AG04449 (cell line): Measurements from ENCODE around the gene DYRK1A.
"Not testable (repeated sequence)": the region's sequence is repeated elsewhere in the genome, so short reads cannot be mapped to it uniquely, and the experiment has no call there.

ENCODE experiments used
- CTCF ChIA-PET: fragments of 350-600 bp; formaldehyde crosslinking; extraction: SDS; loops from one replicate; lab custom pipeline; 2021; ENCODE audit warnings: antibody characterized with exemption; lab: Yijun Ruan, JAX
- POLR2A ChIA-PET: fragments of 400-600, 350-600 bp; formaldehyde crosslinking; extraction: SDS; loops from one replicate; lab custom pipeline; 2020; ENCODE audit warnings: antibody characterized with exemption, inconsistent platforms; lab: Yijun Ruan, JAX
- DNase-seq: peaks from one replicate; pipeline ENCODE4 v3.0.0-alpha.2; 2010; ENCODE audit warnings: low read depth, low spot score
- H3K4me3 ChIP-seq: 2 replicates; pipeline ENCODE4 v1.5.1; 2011; ENCODE audit warnings: low read depth, mild to moderate bottlenecking, control low read depth, low read length
- CTCF ChIP-seq: IDR thresholded peaks from one replicate; pipeline ENCODE4 v1.5.1; 2011; ENCODE audit warnings: mild to moderate bottlenecking, moderate library complexity, low read length, control low read depth, inconsistent platforms; ENCODE audit not compliant: insufficient read depth; ENCODE audit errors: missing control alignments

Gene DYRK1A

GRCh38 chr21:37514038-37514667, 147.6 kb downstream of the DYRK1A start:
- no peak for DNase-seq

GRCh38 chr21:37516998-37517397, 150.4 kb downstream of the DYRK1A start:
- ChIA-PET POLR2A (no interaction called here), CTCF (no interaction called here)
- no peak for TF ChIP-seq CTCF

More at GRCh38 chr21:37514038-37514667, 147.6 kb downstream of the DYRK1A start:
- ChIA-PET CTCF (no interaction called here), POLR2A (no interaction called here)
- TF ChIP-seq CTCF, result no peak
- H3K4me3 ChIP-seq, result no peak overlapping the region

GRCh38 chr21:37520801-37521200, 154.2 kb downstream of the DYRK1A start:
- ChIA-PET POLR2A (no interaction called here), CTCF (no interaction called here)
- TF ChIP-seq CTCF, result no peak
- H3K4me3 ChIP-seq, result no peak overlapping the region
- DNase-seq, result no peak

More at GRCh38 chr21:37516998-37517397, 150.4 kb downstream of the DYRK1A start:
- no peak for DNase-seq
- no peak overlapping the region for H3K4me3 ChIP-seq

- ChIA-PET CTCF (no interaction called here), POLR2A (no interaction called here)
- DNase-seq, result no peak
- no peak for TF ChIP-seq CTCF
- no peak overlapping the region for H3K4me3 ChIP-seq
Observed at GRCh38 chr21:37521658-37522057, 155.1 kb downstream of the DYRK1A start.

GRCh38 chr21:37522641-37523295, 156.2 kb downstream of the DYRK1A start:
- POLR2A ChIA-PET, result no interaction called here
- no peak for TF ChIP-seq CTCF
- no peak overlapping the region for H3K4me3 ChIP-seq
- CTCF ChIA-PET, result no interaction called here
- no peak for DNase-seq

- POLR2A ChIA-PET, result interaction anchor here (1.3 kb wide), 1 partner anchor 39 kb away, joined by 4 read pairs; no protein-coding TSS in a partner anchor
- H3K4me3 ChIP-seq, DNase-seq: not testable (repeated sequence)
- CTCF ChIA-PET, result interaction anchor here (0.9 kb wide), 1 partner anchor 61 kb away, joined by 3 read pairs; no protein-coding TSS in a partner anchor
Observed at GRCh38 chr21:37524944-37525343, 158.4 kb downstream of the DYRK1A start.
